K562 (cell line): ENCODE measurements around the gene RGN. TPM values are rescaled to one million over a fixed set of nuclear protein-coding genes. Genes with fewer than 3 reads are reported as not detected.

Source experiments
- BRF2 ChIP-seq: IDR thresholded peaks from 3 replicates; pipeline ENCODE4 v1.6.1; 2011; ENCODE audit warnings: borderline replicate concordance, mild to moderate bottlenecking; ENCODE audit not compliant: insufficient read length, insufficient read depth
- C11orf30 ChIP-seq: fragments of 450-650 bp; IDR thresholded peaks from 2 replicates; pipeline ENCODE4 v1.6.1; 2016; ENCODE audit warnings: low read depth, mild to moderate bottlenecking
- FOS ChIP-seq: IDR thresholded peaks from 3 replicates; pipeline ENCODE4 v1.6.1; 2011; ENCODE audit not compliant: insufficient read length; ENCODE audit errors: extremely low read depth
- JUND ChIP-seq, 2 experiments: IDR thresholded peaks; 2 replicates in 1 of 2; 3 replicates in 1 of 2; pipeline ENCODE4 v1.6.1; 2011; ENCODE audit warnings: borderline replicate concordance in 2 of 2, low read depth in 2 of 2, low read length in 2 of 2, improper control_type of control experiment in 1 of 2, missing biosample characterization in 1 of 2, missing genetic modification characterization in 1 of 2, missing genetic modification reagents in 1 of 2
- L3MBTL2 ChIP-seq: fragments of 450-650 bp; IDR thresholded peaks from 2 replicates; pipeline ENCODE4 v1.6.1; 2016; ENCODE audit warnings: mild to moderate bottlenecking, moderate library complexity
- LCOR ChIP-seq: sonication (generic); formaldehyde crosslinking; IDR thresholded peaks from 2 replicates; pipeline ENCODE4 v1.8.0; 2022; ENCODE audit warnings: mild to moderate bottlenecking, missing genetic modification reagents
- MXI1 ChIP-seq: IDR thresholded peaks from 2 replicates; pipeline ENCODE4 v1.6.1; 2011; ENCODE audit warnings: low read depth, mild to moderate bottlenecking, improper control_type of control experiment, low read length
- NFYB ChIP-seq: IDR thresholded peaks from 2 replicates; pipeline ENCODE4 v1.6.1; 2011; ENCODE audit warnings: mild to moderate bottlenecking, moderate library complexity; ENCODE audit not compliant: insufficient read length; ENCODE audit errors: extremely low read depth
- NRF1 ChIP-seq, 2 experiments: fragments of 450-650 bp; IDR thresholded peaks in 1 of 2; conservative IDR thresholded peaks in 1 of 2; 2 replicates each; pipeline ENCODE4 v1.6.1; 2014; ENCODE audit warnings: mild to moderate bottlenecking in 2 of 2
- POLR2A ChIP-seq: fragments of 450-650 bp; conservative IDR thresholded peaks from 2 replicates; pipeline ENCODE4 v1.6.1; 2016
- RBFOX2 ChIP-seq: fragments of 200-400 bp; formaldehyde crosslinking; IDR thresholded peaks from 2 replicates; pipeline ENCODE4 v1.6.1; 2017; ENCODE audit warnings: low read depth, mild to moderate bottlenecking, low read length, moderate library complexity
- RBM25 ChIP-seq: fragments of 200-400 bp; formaldehyde crosslinking; IDR thresholded peaks from 2 replicates; pipeline ENCODE4 v1.6.1; 2018; ENCODE audit warnings: low read length, low read depth, moderate library complexity; ENCODE audit not compliant: severe bottlenecking
- ZNF347 ChIP-seq: fragments of 450-650 bp; formaldehyde crosslinking; IDR thresholded peaks from 2 replicates; pipeline ENCODE4 v1.4.0; 2020; ENCODE audit warnings: low read depth, mild to moderate bottlenecking, moderate library complexity
- ZNF584 ChIP-seq: fragments of 200-800 bp; sonication (Bioruptor generic); IDR thresholded peaks from 2 replicates; pipeline ENCODE4 v1.6.1; 2016; ENCODE audit warnings: low read depth, mild to moderate bottlenecking, missing genetic modification characterization, missing compliant biosample characterization
- polyA plus RNA-seq, 8 experiments: library from polyadenylated mRNA; depleted of rRNA in 4 of 8; stranded (reverse) in 5 of 8; unstranded in 3 of 8; fragments of >200 nt; fragmentation: Nextera tagmentation in 2 of 8; fragmentation: Illumina TruSeq in 1 of 8; extraction: Ambion mirVana in 2 of 8; extraction: Trizol in 1 of 8; gene quantifications; 2 replicates each; pipeline versions ENCODE4 v1.2.1 to v1.2.3, GENCODE V29; 2011 to 2014; ENCODE audit warnings: inconsistent platforms in 1 of 8, missing spikeins in 1 of 8
- total RNA-seq, 7 experiments: library from RNA; depleted of rRNA in 6 of 7; stranded (reverse); fragments of >200 nt in 6 of 7; fragmentation: Illumina TruSeq in 2 of 7; extraction: Trizol in 2 of 7; gene quantifications; 2 replicates each; pipeline versions ENCODE4 v1.2.1 to v1.2.3, GENCODE V29; 2011 to 2021; ENCODE audit warnings: low replicate concordance in 1 of 7
- TF ChIP-seq, protein P1 (sequence below): fragments of 450-650 bp; IDR thresholded peaks from 2 replicates; pipeline ENCODE4 v1.6.1; 2016; ENCODE audit warnings: low read depth
- TF ChIP-seq, protein P2 (sequence below): fragments of 450-650 bp; conservative IDR thresholded peaks from 2 replicates; pipeline ENCODE4 v1.6.1; 2016; ENCODE audit warnings: missing genetic modification characterization, low read depth, mild to moderate bottlenecking, control low read depth, missing compliant biosample characterization

RGN gene
- total and polyA plus RNA-seq, 9 of the 15 experiments (the other 6 are each of a cell fraction or from before 2014, with no cell fraction given): not detected

DNA sequence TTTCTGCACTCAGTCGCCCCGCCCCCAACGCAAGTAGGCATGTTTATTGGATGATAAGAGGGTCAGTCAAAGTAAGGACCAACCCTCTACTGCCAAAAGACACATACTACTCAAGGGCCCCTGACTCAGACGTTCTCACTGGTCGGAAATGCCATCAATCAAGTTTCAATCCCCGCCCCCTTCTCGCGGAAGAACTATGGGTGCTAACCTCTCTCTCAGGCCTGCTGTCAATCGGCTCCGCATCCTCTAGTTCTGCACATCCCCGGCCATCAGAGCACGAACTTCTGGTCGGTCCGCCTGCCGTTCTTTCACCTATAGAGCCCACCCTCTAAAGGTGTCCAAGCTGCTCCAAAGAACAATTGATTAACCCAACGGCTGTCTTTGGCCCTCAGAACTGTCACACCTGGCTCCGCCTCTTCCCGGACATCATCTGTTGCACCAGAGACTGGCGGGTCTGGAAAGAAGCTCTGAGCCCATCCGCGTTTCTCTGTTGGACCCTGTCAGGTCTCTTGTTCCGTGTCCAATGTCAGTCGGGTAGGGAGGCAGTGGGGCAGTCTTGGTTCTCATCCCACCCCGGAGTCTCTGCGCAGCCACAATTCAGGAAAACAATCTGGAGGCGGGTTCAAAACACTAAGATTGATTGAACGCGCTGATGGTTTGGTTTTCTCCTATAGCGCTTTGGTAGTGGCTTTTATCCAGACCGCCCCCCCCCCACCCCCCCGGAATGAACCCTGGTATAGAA is 51.1 kb downstream of the RGN start (continued):
- TF ChIP-seq, protein P1, sequence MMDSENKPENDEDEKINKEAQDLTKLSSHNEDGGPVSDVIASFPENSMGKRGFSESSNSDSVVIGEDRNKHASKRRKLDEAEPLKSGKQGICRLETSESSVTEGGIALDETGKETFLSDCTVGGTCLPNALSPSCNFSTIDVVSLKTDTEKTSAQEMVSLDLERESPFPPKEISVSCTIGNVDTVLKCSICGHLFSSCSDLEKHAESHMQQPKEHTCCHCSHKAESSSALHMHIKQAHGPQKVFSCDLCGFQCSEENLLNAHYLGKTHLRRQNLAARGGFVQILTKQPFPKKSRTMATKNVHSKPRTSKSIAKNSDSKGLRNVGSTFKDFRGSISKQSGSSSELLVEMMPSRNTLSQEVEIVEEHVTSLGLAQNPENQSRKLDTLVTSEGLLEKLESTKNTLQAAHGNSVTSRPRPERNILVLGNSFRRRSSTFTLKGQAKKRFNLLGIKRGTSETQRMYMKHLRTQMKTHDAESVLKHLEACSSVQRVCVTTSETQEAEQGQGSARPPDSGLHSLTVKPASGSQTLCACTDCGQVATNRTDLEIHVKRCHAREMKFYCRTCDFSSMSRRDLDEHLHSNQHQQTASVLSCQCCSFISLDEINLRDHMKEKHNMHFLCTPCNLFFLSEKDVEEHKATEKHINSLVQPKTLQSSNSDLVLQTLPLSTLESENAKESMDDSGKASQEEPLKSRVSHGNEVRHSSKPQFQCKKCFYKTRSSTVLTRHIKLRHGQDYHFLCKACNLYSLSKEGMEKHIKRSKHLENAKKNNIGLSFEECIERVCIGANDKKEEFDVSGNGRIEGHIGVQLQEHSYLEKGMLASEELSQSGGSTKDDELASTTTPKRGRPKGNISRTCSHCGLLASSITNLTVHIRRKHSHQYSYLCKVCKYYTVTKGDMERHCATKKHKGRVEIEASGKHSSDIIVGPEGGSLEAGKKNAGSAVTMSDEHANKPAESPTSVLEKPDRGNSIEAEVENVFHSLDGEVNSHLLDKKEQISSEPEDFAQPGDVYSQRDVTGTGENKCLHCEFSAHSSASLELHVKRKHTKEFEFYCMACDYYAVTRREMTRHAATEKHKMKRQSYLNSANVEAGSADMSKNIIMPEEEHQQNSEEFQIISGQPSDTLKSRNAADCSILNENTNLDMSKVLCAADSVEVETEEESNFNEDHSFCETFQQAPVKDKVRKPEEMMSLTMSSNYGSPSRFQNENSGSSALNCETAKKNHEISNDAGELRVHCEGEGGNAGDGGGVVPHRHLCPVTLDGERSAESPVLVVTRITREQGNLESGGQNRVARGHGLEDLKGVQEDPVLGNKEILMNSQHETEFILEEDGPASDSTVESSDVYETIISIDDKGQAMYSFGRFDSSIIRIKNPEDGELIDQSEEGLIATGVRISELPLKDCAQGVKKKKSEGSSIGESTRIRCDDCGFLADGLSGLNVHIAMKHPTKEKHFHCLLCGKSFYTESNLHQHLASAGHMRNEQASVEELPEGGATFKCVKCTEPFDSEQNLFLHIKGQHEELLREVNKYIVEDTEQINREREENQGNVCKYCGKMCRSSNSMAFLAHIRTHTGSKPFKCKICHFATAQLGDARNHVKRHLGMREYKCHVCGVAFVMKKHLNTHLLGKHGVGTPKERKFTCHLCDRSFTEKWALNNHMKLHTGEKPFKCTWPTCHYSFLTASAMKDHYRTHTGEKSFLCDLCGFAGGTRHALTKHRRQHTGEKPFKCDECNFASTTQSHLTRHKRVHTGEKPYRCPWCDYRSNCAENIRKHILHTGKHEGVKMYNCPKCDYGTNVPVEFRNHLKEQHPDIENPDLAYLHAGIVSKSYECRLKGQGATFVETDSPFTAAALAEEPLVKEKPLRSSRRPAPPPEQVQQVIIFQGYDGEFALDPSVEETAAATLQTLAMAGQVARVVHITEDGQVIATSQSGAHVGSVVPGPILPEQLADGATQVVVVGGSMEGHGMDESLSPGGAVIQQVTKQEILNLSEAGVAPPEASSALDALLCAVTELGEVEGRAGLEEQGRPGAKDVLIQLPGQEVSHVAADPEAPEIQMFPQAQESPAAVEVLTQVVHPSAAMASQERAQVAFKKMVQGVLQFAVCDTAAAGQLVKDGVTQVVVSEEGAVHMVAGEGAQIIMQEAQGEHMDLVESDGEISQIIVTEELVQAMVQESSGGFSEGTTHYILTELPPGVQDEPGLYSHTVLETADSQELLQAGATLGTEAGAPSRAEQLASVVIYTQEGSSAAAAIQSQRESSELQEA: no peak
- no peak for TF ChIP-seq C11orf30
- TF ChIP-seq NRF1 (conservative IDR thresholded peaks at IDR 0.05 in 1 of 2, IDR thresholded peaks at IDR 0.05 in 1 of 2): 0 out of 4 replicates have a peak, but pooled peaks of 1 of the 2 experiments have one; percentile 24
- no peak for TF ChIP-seq ZNF347 (CRISPR knock-in tag)
- TF ChIP-seq, protein P2, sequence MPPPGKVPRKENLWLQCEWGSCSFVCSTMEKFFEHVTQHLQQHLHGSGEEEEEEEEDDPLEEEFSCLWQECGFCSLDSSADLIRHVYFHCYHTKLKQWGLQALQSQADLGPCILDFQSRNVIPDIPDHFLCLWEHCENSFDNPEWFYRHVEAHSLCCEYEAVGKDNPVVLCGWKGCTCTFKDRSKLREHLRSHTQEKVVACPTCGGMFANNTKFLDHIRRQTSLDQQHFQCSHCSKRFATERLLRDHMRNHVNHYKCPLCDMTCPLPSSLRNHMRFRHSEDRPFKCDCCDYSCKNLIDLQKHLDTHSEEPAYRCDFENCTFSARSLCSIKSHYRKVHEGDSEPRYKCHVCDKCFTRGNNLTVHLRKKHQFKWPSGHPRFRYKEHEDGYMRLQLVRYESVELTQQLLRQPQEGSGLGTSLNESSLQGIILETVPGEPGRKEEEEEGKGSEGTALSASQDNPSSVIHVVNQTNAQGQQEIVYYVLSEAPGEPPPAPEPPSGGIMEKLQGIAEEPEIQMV: no peak
- peak; percentile 61 for TF ChIP-seq RBFOX2
- no peak for TF ChIP-seq ZNF584 (CRISPR knock-in tag)
- TF ChIP-seq FOS: peak; percentile 93
- TF ChIP-seq BRF2: no peak
- peak; percentile 98 for TF ChIP-seq RBM25
- TF ChIP-seq NFYB: peak; percentile 90
- TF ChIP-seq POLR2A: peak; percentile 51; the same call in 1 of the 2 replicates
- TF ChIP-seq MXI1: no peak
- 0 out of 2 replicates have a peak, but pooled peaks have one; percentile 4 for TF ChIP-seq JUND (IDR thresholded peaks at IDR 0.05; ENCODE audit: borderline replicate concordance, low read depth, low read length)
- no peak for TF ChIP-seq JUND (tag; IDR thresholded peaks at IDR 0.05; ENCODE audit: borderline replicate concordance, low read depth, low read length)
- peak; percentile 40; the same call in 1 of the 2 replicates for TF ChIP-seq L3MBTL2
- 0 out of 2 replicates have a peak, but pooled peaks have one; percentile 40 for TF ChIP-seq LCOR (CRISPR knock-in tag)
